Adipocyte (in vitro differentiated cells): Measurements from ENCODE around the gene KCNAB2.

Experiments used
- DNase-seq: peaks from one replicate; pipeline ENCODE4 v3.0.0-alpha.2; 2015; ENCODE audit warnings: low read depth
- H3K27me3 ChIP-seq: replicated peaks from 2 replicates; pipeline ENCODE4 v1.7.0; 2013; ENCODE audit warnings: mild to moderate bottlenecking, low read length, moderate library complexity; ENCODE audit not compliant: control insufficient read depth, insufficient read depth
- H3K36me3 ChIP-seq: 2 replicates; pipeline ENCODE4 v1.7.0; 2013; ENCODE audit warnings: low read length, mild to moderate bottlenecking, moderate library complexity; ENCODE audit not compliant: control insufficient read depth, insufficient read depth, severe bottlenecking
- H3K4me1 ChIP-seq: 2 replicates; pipeline ENCODE4 v1.7.0; 2013; ENCODE audit warnings: mild to moderate bottlenecking, low read length, moderate library complexity; ENCODE audit not compliant: control insufficient read depth, insufficient read depth
- H3K4me3 ChIP-seq: 2 replicates; pipeline ENCODE4 v1.7.0; 2013; ENCODE audit warnings: mild to moderate bottlenecking, low read length, moderate library complexity
- H3K9ac ChIP-seq: 2 replicates; pipeline ENCODE4 v1.7.0; 2013; ENCODE audit warnings: mild to moderate bottlenecking, low read length, moderate library complexity
- H3K9me3 ChIP-seq: 2 replicates; pipeline ENCODE4 v1.7.0; 2013; ENCODE audit warnings: mild to moderate bottlenecking, low read length, moderate library complexity; ENCODE audit not compliant: control insufficient read depth

KCNAB2 gene

GRCh38 chr1:6094801-6095505 is 49.3 kb downstream of the KCNAB2 start:
- Histone ChIP-seq H3K9me3 (no peaks in the 10 kb centered on the region), H3K4me1 (peaks cover 8% of the 10 kb centered on the region), H3K4me3 (no peak overlapping the region), H3K9ac (no peak overlapping the region), H3K27me3 (peaks cover 13% of the 10 kb centered on the region), H3K36me3 (no peaks in the 10 kb centered on the region)
- no peak for DNase-seq

GRCh38 chr1:6095511-6096242 is 50.0 kb downstream of the KCNAB2 start:
- H3K4me1 ChIP-seq: peaks cover 8% of the 10 kb centered on the region
- H3K9me3 ChIP-seq: no peaks in the 10 kb centered on the region
- no peak overlapping the region for H3K4me3 ChIP-seq
- no peaks in the 10 kb centered on the region for H3K36me3 ChIP-seq
- peaks cover 13% of the 10 kb centered on the region for H3K27me3 ChIP-seq
- no peak for DNase-seq
- H3K9ac ChIP-seq: no peak overlapping the region

DNA sequence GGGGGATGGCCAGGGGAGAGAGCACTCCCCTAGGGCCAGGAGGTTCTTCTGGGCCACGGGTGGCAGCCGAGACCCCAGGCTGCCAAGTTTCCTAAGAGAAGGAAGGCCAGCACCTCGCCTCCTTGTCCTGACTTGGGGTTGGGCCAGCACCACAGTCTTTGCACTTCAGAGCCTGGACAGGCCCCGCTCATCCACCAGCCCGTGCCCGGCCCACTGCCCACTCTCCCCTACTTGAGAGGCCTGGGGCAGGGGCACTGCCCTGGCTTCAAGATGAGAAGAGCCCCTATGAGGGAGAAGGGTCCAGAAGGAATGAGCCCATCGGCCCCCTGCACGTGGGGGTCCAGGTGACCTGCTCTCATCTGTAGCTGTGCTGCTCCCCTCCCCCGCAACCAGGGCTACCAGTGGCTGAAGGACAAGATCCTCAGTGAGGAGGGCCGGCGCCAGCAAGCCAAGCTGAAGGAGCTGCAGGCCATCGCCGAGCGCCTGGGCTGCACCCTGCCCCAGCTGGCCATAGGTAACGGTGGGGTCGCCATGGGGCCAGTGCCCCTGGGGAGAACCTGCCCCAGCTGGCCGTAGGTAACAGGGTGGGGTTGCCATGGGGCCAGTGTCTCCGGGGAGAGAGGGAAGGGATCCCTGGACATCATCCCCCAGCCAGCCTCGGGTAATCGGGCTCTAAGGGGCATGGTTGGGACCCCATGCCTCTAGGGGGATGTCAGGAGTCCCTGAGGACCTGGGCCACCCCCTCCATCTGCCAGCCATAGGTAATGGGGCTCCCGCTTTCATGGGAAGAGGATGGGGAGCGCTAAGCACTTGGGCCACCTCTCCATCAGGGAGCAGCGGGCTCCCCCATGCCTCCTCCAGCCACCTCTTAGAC is 50.8 kb downstream of the KCNAB2 start:
- H3K4me3 ChIP-seq: no peak overlapping the region
- no peak for DNase-seq
- no peaks in the 10 kb centered on the region for H3K36me3 ChIP-seq
- H3K27me3 ChIP-seq: peaks cover 19% of the 10 kb centered on the region
- H3K9ac ChIP-seq: no peak overlapping the region
- no peaks in the 10 kb centered on the region for H3K9me3 ChIP-seq
- H3K4me1 ChIP-seq: peaks cover 8% of the 10 kb centered on the region

GRCh38 chr1:6097117-6097595 is 51.5 kb downstream of the KCNAB2 start:
- DNase-seq: no peak
- H3K4me3 ChIP-seq: no peak overlapping the region
- H3K36me3 ChIP-seq: no peaks in the 10 kb centered on the region
- peaks cover 22% of the 10 kb centered on the region for H3K27me3 ChIP-seq
- H3K9me3 ChIP-seq: no peaks in the 10 kb centered on the region
- no peak overlapping the region for H3K9ac ChIP-seq
- H3K4me1 ChIP-seq: peaks cover 8% of the 10 kb centered on the region

GRCh38 chr1:6097824-6098223 is 52.1 kb downstream of the KCNAB2 start:
- no peaks in the 10 kb centered on the region for H3K36me3 ChIP-seq
- peaks cover 27% of the 10 kb centered on the region for H3K27me3 ChIP-seq
- no peak overlapping the region for H3K9ac ChIP-seq
- no peak for DNase-seq
- H3K4me3 ChIP-seq: no peak overlapping the region
- no peaks in the 10 kb centered on the region for H3K9me3 ChIP-seq
- peaks cover 8% of the 10 kb centered on the region for H3K4me1 ChIP-seq

DNA sequence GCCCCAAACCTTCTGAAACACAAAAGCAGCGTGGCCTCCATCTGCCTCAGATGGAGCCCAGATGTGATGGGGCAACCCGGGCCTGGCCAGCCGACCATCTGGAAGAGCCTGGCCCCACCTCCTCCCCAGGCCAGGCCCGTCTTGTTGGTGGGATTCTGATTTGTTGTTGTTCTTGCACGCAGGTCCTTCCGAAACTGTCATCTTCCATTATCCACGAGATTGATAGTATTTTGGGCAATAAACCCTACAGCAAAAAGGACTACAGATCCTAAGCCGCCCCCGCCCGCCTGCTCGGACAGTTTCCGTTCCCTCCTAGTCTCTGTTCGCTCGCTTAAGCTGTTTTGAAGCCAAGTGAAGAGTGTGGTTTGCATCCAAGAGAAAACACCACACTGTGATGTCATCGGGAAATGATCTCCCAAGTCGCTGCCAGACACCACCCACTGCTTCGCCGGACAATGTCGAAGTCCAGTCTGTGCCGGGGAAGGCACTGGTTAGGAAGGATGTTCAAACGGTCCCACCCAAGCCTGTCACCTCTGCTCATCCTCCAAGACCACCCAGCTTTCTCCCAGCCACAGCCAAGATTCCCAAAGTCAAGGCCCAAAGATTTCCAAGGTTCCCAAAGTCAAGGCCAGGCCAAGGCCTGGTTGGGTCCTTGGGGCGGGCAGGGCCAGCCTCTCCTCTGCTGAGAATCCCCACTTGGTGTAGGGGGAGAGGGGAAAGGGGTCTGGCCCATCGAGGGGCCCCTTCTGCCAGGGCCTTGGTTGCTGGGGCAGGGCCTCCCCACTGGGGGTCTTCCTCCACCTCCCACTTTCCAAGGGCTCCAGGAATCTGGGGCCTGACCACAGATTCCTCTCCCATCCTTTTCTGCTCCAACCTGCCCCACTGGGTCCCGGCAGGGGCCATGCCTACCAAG is 52.9 kb downstream of the KCNAB2 start:
- no peaks in the 10 kb centered on the region for H3K36me3 ChIP-seq
- no peak overlapping the region for H3K9ac ChIP-seq
- H3K27me3 ChIP-seq: peaks cover 26% of the 10 kb centered on the region
- peak; percentile 50 for DNase-seq
- H3K4me3 ChIP-seq: peak overlapping the region; percentile 13
- H3K4me1 ChIP-seq: peaks cover 8% of the 10 kb centered on the region
- H3K9me3 ChIP-seq: no peaks in the 10 kb centered on the region

GRCh38 chr1:6099297-6099696 is 53.6 kb downstream of the KCNAB2 start:
- Histone ChIP-seq H3K4me3 (no peak overlapping the region), H3K27me3 (peaks cover 21% of the 10 kb centered on the region), H3K4me1 (peaks cover 8% of the 10 kb centered on the region)

DNA sequence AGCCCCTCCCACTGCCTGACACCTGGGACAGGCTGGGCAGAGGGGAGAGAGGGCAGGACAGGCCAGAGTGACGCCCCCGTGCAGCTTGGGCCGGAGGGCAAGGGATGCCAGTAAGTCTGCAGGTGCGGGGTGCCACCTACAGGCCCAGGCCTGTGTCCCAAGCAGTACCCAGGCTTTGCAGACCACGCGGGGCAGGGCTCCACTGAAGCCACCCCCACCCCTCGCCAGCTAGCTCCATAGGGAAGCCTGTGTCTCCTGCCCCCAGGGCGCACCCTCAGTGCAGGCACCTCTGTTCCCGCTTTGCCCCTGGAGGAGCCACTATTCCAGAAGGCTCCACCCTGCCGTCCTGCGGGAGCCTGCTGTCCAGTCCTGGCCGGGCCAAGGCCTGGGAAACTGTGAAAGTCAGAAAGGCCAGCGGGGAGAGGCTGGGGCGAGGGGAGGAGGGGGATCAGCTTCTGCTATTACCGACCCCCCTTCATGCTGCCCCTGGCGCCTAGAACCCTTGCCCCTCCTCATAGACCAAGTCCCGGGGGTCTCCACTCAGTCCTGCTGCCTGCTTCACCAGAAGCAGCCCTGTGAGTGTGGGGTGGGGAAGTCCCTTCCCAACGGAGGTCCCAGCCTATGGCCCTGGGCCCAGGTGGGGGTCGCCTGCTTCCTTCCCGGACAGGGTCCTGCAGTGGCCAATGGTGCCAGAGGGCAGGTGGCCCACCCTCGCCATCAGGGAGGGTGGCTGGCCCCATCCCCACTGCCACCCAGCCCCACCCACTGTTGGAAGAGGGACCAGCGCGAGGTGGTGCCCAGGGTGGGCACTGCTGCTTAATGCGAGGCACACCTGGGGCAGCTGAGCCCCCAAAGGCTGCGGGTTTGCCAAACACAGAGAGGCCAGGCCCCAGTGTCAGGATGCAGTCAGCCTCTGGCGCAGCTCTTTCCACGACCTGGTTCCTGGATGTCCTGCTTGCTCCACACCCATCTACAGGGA is 54.4 kb downstream of the KCNAB2 start:
- Histone ChIP-seq H3K36me3 (no peaks in the 10 kb centered on the region), H3K9ac (no peak overlapping the region), H3K4me3 (no peak overlapping the region), H3K4me1 (peaks cover 8% of the 10 kb centered on the region), H3K27me3 (peaks cover 21% of the 10 kb centered on the region), H3K9me3 (no peaks in the 10 kb centered on the region)
- no peak for DNase-seq

More at GRCh38 chr1:6099297-6099696, 53.6 kb downstream of the KCNAB2 start:
- no peak overlapping the region for H3K9ac ChIP-seq
- no peak for DNase-seq
- no peaks in the 10 kb centered on the region for H3K9me3 ChIP-seq
- no peaks in the 10 kb centered on the region for H3K36me3 ChIP-seq

DNA sequence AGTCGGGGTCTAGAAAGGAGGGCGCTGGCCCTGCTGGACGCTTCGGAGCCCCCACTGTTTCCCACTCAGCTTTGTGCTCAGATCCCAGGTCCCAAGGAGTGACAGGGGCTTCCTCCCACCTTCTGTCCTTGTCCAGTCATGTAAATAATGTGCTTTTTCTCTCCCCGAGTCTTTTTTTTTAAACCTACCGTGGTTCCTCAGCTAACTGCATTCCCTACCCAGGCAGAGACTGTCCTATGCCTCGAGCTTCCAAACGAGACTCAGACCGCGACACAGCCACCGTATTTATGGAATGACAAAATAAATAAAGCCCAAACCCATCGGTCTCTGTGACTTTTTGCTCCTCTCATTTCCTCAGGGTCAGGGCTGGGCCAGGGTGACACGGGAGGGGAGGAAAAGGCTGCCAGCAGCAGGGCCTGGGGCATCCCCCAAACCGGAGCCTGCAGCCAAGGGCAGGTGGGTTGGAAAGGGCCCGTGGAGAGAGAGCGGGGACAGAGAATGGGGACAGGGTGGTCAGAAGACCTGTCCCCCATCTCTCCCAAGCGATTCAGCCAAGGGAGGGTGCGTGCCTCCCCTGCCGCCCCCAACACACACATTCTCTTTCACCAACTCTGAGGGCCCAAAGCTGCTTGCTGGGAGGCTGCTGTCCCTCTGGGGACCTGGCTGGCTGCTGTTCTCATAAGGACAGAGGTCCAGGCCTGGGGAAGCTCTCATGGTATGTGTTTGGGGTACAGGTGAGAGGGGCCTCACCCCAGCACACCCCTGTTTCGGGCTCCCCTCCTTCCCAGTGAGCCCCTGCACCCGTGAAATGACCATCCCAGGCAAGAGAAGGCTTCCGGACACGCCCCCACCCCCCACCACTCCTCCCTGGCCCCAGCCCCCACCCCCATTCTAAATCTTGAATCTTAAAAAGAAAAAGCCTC is 55.4 kb downstream of the KCNAB2 start:
- DNase-seq: no peak
- H3K9me3 ChIP-seq: no peaks in the 10 kb centered on the region
- no peak overlapping the region for H3K4me3 ChIP-seq
- H3K36me3 ChIP-seq: no peaks in the 10 kb centered on the region
- H3K4me1 ChIP-seq: peaks cover 8% of the 10 kb centered on the region
- no peak overlapping the region for H3K9ac ChIP-seq
- H3K27me3 ChIP-seq: peaks cover 29% of the 10 kb centered on the region
